Measurements from ENCODE around the gene BTBD1.
"Not testable (repeated sequence)": the region's sequence is repeated elsewhere in the genome, so short reads cannot be mapped to it uniquely, and the experiment has no call there.

The BTBD1 gene

DNA sequence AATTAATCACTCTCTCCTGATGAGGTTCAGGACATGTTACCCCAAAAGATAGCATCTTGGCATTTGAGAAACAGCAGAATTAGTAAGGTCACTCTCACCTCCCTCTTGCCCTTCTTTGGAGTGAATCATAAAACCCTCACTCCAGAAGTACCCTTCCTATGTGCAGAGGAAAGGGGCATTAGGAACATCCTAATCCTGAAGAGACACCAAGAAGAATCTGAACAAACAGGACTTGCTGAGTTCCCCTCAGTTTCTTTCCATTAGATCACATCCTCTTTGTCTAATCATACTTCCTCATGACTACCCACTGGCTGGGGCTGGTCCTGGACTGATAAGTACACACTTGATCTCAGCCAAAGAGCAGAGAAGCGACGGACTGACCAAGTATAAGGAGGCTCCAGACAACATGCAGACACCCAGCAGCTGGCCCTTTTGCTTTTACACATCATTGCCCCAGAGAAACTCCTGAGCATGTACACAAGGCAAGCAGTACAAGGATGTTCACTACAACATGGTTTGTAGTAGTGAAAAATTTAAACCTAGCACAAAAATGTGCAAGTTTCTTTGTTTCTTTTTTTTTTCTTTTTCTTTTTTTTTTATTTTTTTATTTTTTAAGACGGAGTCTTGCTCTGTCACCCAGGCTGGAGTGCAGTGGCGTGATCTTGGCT is 25.4 kb upstream of the BTBD1 start:
- DNase-seq = no peak

DNA sequence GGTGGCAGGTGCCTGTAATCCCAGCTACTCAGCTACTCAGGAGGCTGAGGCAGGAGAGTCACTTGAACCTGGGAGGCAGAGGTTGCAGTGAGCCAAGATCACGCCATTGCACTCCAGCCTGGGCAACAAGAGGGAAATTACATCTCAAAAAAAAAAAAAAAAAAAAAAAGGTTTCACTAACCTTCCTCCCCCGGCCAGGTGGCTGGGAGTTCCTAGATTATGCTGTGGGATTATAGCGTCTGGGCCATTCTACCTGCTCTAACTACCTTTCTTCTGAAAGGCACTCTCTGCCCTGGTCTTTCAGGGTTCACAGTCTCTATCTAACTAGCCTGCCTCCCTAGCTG is 24.9 kb upstream of the BTBD1 start:
- not testable (repeated sequence) for DNase-seq

DNA sequence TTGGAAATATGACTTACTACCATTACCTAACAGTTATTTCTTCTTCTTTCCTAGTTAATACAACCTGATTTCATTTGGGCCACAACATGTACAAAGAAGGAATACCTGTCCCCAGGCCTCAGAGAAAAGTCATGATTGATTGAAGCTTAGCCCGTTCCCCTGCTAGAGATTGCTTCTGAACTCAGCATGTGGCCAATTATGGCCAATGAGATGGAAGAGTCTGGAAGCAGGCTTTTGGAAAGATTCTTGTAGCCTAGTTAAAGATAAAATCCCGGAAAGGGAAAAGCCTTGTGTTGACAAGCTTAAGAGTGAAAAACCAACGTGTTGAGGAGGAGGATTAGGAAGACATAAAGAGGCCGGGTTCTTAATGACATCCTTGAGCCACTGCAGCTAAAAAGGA is 23.4 kb upstream of the BTBD1 start:
- DNase-seq = no peak

DNA sequence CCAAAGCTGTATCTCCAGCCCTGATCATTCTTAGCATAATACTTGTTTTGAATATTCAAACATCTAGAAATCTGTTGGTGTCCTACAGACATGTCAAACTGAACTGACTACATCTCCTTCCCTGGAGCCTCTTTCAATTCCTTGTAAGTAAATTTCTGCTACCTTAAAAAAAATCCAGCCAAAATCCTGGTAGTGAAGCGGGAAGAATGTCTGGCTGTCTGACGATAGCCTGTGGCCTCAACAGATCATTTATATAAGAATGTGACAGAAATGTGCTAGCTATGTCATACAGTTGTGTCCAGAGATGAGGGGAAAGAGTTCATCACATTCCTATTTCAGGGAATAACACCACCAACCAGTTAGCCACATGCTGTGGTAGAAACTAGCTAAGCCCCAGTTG is 21.8 kb upstream of the BTBD1 start:
- DNase-seq = no peak

DNA sequence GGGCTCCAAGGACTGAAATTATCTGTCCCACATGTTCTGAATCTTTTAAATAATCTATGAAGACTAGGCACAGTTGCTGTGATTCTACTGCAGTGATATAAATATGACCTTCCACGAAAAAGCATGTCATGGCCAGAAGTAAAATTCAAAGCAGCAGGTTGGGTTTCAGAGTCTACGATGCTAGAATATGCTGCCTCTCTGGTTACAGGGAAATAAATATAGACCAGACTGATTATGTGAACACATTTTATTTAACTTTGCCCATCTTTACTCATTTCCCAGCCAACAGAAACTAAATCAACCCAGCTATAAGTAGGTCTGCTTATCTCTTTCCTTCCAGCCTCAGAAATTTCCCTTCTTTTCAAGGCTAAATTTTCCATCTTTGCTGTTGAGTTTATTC is 20.5 kb upstream of the BTBD1 start:
- DNase-seq = no peak

DNA sequence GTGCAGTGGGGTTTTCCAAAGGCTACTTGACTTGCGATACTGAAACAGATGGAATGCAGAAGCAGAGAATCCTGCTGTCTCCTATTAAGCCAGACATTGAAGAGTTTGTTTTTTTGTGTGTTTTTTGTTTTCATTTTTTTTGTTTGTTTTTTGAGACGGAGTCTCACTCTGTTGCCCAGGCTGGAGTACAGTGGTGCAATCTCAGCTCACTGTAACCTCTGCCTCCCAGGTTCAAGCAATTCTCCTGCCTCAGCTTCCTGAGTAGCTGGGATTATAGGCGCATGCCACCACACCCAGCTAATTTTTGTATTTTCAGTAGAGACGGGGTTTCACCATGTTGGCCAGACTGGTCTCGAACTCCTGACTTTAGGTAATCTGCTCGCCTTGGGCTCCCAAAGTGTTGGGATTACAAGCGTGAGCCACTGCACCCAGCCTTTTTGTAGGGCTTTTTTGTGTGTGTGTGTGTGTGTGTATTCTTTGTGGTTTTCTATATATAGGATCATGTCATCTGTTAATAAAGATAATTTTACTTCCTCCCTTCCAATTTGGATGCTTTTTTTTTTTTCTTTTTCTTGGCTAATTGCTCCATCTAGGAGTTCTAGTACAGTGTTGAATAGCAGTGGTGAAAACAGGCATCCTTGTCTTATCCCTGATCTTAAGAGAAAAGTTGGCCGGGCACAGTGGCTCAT is 19.0 kb upstream of the BTBD1 start:
- DNase-seq = not testable (repeated sequence)

DNA sequence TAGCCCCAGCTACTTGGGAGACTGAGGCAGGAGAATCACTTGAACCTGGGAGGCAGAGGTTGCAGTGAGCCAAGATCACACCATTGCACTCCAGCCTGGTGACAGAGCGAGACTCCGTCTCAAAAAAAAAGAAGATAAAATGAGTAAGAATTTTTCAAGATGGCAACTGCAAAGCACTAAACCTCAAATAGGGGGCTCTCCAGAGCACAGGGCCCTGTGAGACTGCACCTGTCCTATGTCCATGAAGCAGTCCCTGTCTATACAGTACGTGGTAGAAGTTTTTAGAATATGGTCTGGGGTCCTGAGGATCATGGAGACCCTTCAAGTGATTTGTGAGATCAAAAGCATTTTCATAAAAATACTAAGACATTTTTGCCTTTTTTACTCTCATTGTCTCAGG is 18.4 kb upstream of the BTBD1 start:
- DNase-seq = not testable (repeated sequence)

DNA sequence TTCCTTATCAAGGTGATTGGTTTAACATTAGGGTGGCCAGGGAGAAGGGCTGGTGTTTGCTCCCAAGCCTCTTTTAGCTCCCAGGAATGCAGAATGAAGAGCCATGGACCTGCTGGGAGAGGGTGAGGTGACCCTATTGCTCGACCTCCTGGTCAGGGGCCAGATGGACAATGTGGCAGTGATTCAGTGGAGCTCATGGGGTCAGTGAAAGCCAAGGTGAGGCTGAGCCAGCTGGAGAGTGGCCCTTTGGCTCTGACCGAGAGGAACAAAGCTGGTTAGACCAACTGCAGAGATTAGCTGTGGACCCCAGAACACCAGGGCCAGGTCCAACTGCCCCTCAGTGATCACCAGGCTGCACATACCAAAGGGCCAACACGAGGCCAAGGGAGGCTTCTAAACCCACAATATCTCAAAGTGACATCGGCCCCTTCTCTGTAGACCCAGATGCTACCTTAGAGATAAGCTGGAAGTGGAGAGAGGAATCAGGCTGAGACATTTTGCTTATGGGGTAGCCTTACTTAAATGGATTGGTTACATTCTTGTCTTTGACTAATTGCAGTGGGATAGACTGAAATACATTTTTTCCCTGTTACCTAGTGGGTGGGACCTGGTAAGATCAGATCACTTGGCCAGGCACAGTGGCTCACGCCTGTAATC is 15.8 kb upstream of the BTBD1 start:
- DNase-seq = no peak

DNA sequence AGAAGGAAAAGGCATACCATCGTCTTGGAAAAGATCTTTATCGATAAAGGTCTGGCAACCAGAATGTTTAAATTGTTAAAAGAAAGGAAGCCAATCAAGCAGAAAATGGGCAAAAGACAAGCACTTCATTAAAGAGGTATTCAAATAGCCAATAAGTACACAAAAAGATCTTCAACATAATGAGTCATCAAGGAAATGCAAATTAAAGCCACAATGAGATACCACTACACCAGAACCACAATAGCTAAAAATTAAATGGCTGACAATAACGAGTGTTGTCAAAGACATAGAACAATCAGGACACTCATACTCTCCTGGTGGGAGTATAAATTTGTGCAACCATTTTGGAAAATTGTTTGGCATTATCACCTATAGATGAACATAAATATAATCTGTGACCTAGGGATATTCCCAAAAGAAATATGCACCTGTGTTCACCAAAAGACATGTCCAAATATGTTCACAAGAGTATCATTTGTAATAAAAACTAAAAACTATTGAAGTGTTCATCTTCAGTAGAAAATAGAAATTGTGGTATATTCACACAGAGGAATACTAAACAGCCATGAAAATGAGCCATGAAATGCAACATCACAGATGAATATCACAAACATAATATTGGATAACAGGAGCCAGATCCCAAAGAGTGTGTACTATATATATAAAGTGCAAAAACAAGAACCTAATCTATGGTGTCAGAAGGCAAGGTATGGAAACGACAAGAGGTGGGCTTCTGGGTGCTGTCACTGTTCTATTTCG is 14.4 kb upstream of the BTBD1 start:
- DNase-seq = no peak

DNA sequence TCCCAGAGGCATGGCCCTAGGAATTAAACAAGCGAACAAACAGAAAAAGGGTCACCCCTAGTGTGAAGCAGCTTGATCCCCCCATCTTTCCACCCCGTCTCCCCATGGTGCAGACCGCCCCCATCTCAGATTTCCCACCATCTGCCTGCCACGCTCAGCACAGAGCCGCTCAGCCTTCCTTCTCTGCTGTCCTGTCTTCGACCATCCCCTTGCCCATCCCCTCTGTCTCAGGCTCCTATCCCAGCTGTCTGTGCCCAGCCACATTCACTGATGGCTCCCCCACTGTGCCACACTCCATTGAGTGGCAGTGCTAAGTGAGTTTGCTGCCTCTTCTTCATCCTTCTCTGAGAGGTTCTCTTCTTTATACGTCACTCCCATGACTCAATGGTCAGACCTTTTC is 11.7 kb upstream of the BTBD1 start:
- no peak for DNase-seq

DNA sequence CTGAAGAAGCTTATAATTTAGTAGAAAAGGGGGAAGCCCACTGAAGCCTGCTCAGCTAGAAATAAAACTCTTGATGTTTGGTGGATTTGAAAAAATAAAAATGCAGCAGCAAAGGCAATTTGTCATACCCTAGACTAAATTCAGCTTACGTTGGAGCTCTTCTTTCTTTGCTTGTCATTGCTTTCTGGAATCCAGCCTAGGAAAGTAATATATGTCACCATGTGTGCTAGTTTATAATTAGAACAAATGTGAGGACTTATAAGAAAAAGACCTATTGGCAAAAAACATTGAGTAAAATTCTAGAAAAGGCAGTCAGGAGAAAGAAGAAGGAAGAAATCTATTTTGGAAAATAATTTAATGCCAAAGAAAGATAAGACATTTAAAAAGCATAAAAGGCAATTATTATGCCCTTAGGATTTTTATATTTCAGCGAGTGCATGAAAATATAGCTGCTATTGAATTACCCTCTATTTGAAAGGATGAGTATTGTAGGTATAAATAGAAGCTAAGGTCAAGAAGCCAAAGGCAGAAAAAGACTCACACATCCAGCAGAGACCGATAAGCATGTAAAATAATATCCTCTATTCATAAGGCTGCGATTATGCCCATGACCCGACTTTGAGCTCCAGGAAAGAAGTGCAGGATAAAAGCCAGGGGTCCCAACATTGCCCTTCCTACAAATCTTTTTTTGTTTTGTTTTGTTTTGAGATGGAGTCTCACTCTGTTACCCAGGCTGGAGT is 10.6 kb upstream of the BTBD1 start:
- no peak for DNase-seq

DNA sequence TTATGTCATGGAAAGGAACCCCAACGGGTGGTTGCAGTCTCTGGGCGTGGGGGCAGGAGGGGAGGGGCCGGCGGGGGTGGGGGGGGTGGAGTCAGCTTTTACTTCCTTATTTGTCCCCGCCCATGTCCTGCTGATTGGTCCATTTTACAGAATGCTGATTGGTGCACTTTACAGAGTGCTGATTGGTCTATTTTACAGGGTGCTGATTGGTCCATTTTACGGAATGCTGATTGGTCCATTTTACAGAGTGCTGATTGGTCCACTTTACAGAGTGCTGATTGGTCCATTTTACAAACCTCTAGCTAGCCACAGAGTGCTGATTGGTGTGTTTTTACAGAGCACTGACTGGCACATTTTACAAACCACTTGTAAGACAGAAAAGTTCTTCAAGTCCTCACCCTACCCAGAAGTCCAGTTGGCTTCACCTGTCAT is 2.2 kb upstream of the BTBD1 start:
- not testable (repeated sequence) for DNase-seq

DNA sequence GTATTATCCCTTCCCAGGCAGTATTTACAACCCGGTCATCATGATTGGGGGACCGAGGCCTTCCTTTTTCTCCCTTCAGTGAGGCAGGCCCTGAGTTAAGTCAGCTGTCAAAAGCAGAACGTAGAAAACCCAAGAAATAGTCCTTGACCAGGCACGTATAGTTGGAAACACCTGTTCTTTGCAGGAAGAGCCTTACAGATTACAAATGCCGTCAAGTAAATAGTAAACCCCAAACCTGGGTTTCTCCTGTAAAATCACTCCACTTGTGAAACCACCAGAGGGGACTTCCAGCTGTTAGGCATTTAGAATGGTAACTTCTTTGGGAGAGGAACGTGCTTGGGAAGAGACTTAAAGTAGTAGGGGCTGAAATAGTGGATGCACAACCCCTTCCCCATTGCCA is 1.0 kb upstream of the BTBD1 start:
- DNase-seq = no peak

DNA sequence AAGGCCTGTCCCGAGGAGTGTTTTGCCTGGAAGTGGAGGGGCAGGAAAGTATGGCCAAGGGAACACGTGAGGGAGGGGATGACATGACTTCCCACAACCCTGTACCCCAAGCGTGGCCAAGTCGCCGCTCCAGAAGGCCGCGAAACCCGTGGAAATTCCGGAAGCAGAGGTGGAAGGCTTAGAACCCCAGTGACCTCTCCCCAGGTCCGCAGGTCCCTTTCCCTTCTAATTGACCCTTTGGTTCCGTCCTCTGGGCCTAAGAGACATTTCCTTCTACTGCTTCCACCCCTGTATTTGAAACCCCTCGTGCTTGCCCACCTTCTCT is 548 bp upstream of the BTBD1 start:
- DNase-seq = no peak

DNA sequence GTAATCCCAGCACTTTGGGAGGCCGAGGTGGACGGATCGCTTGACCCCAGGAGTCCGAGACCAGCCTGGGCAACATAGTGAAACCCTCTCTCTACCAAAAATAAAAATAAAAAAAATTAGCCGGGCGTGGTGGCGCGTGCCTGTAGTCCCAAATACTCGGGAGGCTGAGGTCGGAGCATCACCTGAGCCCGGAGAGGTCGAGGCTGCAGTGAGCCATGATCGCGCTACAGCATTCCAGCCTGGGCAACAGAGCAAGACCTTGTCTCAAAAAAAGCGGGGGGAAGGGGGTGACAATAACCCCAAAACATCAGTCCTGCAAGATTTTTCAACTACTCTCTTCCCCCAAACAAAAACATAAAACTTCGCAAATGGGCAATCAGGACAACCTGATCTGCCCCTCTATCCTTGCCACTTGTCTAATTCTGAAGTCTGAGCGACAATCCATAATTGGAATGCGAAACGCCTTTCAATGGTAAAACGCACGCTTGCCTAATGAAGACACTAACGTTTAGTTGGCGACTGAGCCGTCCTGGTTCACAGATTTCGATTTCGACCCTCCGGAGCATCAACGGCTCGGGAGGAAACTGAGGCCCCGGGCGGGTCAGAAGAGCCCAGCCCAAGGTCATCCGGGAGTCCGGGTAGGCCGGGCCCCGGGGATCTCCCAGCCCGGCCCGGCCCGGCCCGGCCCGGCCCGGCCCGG is 868 bp downstream of the BTBD1 start:
- DNase-seq = no peak

DNA sequence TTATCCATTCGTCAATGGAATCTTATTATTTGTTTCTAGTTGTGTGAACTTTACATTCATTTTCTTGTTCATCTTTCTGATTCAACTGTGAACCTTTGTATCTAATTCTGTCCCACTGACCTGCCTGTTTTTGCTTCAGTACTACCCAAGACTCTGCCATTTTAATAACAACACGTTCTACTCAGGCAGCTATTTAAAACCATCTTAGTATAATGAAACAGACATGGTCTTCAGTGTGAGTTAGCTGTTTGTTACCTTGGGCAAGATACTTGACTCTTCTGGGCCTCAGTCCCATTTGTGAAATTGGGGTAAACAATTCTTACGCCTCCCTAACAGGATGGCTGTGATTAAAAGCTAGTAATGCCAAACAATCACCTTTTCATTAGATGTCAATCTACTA is 1.6 kb downstream of the BTBD1 start:
- no peak for DNase-seq

DNA sequence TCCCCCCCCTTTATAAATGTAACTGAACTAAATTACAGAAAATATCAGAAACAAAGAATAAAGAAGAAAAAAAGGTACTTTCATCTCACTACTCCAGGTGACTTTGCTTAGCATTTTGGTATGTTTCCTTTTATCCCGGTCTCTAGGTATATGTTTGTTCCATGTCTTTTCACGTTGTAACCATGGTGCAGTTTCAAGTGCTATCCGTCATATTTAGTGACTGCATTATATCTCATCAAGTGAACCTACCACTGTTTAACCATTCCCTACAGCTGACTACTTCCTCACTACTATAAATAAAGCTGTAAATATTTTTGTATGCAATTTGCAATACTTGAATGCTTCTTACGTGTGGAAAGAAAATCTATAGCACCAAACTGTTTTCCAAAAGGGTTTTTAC is 2.2 kb downstream of the BTBD1 start:
- DNase-seq = no peak

DNA sequence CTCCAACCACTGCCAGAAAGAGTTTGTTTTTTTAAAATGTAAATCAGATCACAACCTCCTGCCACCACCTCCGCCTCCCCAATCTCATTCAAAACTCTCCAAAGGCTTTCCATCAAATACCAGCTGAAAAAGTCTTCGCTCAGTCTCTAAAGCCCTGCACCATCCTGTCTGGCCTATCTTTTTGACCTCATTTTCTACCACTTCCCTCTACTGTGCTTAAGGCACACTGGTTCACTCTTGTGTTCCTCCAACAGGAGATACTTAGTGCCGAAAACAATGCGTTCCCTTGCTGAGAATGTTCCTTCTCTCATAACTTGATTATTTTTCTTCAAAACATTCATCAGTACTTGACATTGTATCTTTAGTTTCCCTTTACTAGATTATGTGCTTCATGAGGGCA is 3.5 kb downstream of the BTBD1 start:
- DNase-seq = no peak

DNA sequence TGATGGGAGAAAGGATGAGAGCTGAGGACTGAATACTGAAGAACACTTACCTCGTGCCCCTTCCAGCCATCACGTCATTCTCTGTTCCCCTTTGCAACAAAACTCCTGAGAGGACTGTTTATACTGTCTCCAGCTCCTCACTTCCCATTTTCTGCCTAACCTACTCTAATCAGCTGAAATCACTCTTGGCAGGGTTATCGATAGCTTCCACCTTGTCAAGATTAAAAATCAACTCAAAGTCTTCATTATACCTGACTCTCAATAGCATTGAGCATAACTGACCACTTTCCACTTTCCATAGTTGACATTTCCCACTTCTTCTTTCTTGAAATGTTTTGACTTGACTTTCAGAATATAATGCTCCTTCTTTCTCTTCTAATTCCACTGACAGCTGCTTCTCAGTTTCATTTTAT is 4.3 kb downstream of the BTBD1 start:
- no peak for DNase-seq

DNA sequence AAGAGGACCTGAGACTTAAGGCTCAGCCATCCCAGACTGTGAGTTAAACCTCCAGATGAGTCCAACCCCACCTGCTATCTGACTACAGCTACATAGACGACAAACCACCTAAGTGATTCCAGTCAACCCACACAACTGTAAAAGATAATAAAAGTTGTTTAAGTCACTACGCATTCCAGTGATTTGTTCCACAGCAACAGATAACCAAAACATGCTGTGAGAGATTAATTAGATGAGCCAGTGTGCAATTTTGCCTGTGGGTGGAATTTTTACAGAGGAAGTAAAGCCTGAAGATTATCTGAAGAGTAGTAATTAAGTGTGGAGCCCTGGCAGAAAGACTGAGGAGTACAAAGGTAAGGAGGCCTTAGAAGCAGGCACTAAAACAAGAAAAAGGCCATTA is 5.4 kb downstream of the BTBD1 start:
- no peak for DNase-seq

DNA sequence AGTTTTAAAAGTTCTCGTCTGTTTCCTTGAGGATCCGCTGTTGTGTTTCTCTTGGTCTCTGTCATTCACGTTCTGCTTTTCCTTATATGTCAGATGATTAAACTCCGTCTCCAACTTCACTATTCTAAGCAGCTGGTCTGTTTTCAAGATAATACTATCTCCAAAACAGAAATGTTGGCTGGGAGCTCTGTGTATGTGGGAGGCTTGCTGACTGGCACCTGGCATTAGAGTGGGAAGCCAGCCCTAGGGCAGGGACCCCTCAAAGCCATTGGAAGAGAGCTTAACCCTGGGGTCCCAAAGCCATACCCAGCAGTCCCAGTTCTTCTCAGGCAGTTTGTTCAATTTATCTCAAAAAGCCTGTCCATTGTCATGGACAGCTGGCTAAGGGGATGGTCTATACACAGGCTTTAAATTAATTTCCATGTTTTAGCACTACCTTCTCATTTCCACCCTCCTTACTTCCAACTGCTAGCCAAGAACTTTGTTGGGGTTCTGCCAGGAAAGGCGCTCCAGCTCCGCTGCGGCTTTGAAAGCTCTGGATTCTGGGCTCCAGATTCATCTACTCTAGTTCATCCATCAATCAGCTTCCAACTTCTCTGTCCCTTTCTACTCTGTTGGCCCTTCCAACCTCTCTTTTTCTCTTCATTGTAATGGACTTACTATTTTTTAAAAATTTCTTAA is 9.2 kb downstream of the BTBD1 start:
- DNase-seq = no peak

DNA sequence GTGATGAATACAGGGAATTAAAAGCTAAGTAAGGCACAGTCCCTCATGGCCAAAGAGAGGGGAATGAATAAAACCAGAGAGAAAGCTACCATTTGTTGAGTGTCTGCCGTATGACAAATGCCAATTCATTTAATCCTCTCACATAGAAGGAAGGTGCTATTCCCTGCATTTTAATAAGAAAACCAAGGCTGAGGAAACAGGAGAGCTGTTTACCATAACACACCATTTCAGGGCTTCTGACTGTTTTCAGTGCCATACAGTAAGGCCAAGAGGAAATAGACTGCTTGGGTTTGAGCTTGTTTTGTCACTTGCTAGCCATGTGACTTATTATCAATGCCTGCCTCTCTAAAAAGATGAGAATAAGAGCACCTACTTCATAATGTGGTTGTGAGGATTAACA is 10.1 kb downstream of the BTBD1 start:
- no peak for DNase-seq

Measured in NCI-H345 (cell line).